ENCODE data around the gene BMP6. TPM values are rescaled to one million over a fixed set of nuclear protein-coding genes. Genes with fewer than 3 reads are reported as not detected.

Gene BMP6
- polyA plus RNA-seq, 4 donors, result 3.7 to 7.6 (median 7.3) TPM

DNA sequence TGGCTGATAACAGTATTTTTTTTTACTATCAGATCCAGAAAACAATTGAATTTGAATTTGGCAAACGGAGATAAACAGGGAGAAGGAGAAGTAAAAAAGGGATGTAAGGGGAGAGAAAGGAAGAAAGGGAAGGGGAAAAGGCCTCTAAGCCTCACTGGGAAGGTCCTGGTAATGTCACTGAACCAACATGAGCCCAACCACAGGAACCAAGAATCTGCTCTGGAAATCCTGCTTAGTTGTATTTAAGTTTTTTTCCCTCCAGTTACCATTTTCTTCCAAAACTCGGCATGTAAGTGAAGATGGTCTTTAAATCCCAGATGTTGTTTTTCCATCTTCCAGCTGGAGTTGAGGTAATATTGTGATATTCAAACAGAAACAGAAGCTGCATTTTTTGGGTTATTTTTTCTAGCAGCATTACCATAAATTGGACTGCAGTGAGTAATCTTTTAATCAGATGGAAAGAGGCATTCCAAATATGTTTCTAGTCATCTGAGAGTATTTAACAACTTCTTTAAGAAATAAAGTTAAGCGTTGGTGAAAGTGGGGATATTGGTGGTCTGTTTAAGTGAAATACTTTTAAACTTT is 93.6 kb downstream of the BMP6 start:
- DNase-seq (ENCODE audit: low read depth in 4 of 4, low spot score in 3 of 4), result no peak

DNA sequence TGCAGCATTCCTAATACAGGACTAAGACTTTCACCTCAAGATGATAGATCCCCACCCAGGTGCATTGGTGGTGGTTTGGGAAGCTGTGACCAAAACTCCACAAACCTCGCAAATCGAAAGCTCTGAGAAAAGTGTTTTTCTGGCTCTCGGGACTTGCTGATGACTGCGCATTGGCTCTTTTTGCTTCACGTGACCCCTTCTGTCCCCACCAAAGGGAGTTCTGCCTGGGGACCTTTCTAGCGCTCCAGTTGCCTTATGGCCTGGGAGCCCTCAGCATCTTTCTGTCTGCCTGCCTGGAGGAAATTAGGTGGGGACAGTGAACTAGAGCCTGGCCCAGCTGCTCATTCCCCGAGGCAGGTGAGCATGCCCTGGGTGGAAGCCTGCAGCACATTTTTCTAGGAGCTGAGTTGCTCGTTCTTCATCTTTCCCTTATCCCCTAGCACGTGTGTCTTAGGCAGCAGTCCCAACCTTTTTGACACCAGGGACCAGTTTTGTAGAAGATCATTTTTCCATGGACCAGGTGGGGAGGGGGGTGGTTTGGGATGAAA is 94.5 kb downstream of the BMP6 start:
- no peak for DNase-seq (ENCODE audit: low read depth in 4 of 4, low spot score in 3 of 4)

DNA sequence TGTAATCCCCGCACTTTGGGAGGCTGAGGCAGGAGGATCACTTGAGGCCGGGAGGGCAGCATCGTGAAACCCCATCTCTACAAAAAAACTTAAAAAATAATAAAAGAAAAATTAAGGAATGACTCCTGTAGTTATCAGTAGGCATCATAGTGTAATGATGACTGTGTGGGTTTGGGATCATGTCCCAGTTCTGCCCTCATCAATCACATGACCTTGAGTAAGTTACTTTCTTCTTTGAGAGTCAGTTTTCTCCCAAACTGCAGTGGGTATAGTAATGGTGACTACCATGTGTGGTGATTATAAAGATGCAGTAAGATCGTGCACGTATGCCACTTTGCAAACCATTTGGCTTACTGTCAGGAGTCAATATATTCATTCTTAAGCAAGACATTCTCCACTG is 95.5 kb downstream of the BMP6 start:
- DNase-seq (ENCODE audit: low read depth in 4 of 4, low spot score in 3 of 4), result no peak

DNA sequence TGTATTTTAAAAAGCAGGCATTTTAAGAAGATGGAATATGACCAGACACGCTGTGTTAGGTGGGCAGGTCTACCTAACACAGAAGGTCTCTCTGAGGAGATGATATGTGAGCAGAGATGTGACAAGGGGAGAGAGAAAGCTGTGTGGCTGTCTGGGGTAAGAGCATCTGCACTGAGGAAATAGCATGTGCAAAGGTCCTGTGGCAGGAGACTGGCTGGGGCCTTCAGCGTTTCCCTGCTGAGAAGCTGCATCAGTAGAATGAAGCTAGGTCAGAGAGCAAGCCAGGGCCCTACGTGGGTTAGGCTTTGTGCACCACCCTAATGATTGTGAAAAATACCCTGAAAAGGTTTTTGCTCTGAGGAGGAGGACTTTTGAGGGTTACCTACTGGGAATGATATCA is 97.7 kb downstream of the BMP6 start:
- DNase-seq (ENCODE audit: low read depth in 4 of 4, low spot score in 3 of 4), result no peak

DNA sequence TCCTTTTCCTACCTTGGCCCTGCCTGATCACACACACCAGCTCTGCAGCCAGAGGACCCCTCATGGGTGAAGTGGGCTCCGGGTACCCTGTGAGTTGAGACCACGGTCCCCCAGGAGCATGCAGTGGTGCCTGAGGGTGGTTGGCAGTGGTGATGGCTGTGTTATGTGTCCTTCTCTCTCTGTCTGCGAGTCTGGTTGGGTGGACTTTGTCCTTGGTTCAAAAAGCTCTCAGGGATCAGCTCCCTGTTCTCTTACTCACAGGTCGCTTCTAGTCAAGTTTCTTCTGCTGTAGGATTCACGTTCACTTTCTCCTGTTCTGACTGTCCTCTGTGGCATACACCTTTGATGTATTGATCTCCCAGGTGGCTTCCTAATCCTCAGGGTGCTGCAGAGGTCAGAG is 100.1 kb downstream of the BMP6 start:
- DNase-seq (ENCODE audit: low read depth in 4 of 4, low spot score in 3 of 4), result no peak

DNA sequence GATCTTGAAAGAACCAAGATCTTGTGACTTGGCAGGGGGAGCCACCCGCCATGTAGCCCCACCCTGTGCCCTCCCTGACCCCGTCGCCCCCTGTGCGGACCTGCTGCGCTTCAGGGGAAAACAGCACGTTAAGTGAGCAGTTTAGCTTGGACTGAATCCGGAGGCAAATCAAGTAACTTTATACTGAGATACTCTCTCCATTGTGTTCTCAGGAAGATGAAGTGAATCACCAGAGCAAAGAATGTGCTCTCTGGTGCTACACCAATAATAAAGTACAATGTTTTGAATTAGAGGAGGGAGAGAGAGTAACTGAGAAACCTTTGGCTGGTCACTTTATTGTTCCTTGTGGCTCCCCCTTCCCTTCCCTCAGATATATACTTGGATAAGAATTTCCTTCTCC is 101.2 kb downstream of the BMP6 start:
- DNase-seq (ENCODE audit: low read depth in 4 of 4, low spot score in 3 of 4), result no peak

DNA sequence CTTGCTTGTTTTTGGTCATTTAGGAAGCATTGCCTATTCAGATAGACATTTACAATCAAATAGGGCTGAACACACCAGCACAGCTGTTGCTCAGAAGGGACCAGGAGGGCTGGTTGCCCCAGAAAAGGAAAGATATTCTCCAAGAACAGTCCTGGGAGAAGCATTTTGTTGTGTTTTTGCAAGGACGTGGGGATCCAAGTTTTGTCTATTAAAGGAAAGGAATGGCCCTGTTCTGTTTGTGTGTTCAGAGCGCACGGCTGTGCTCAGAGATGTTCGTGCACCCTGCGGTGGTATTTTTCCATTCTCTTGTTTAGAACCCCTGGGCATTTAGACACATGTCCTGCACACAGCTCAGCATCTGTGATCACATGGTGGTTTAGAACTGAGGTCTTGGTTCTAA is 102.2 kb downstream of the BMP6 start:
- DNase-seq (ENCODE audit: low read depth in 4 of 4, low spot score in 3 of 4), result no peak

DNA sequence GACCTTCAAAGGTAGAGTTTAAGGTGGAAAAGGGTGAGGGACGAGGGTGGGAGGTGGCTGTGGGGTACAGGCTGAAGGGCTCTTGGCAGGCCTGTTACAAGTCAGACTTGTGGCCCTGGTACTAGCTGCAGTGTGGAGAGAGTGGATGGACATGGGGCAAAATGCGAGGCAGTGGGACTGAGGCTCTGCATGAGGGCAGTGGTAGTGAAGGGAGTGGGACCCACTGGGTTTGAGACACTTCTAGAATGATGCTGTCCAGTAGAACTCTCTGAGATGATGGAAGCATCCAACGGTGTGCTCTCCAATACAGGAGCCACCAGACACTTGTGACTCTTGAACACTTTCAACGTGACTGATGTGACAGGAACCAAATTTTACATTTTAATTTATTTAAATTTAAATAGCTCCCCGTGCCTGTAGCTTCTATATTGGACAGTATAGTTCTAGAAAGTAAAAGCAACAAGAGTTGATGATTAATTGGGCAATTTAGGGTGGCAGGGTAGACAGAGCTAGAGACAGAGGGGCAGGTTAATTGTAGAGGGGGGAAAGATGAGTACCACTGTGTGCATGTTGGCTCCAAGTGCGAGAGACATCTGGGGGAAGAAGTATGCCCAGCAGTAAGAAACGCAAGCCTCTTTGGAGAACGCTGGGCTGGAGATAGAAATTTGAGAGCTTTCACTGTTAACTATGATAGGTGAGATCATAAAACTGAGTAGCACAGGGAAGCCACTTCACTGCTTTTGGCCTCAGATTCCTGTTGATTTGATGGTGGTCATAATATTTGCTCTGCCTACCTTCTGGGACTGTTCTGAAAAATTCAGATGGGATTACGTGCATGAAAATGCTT is 107.2 kb downstream of the BMP6 start:
- no peak for DNase-seq (ENCODE audit: low read depth in 4 of 4, low spot score in 3 of 4)

DNA sequence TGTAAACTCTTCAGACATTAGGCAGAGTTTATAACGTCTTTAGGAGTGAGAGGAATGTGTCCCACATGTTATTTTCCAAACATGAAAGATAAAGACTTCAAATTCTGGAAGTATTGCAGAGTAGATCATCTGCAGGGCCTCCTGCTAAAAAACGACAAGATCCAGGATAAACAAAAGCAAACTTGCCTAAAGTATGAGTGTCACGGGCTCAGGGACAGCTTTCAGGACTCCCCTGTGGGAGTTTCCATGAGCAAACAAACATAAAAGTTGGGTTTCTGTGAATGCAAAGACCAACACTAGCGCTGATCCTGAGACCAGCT is 107.8 kb downstream of the BMP6 start:
- no peak for DNase-seq (ENCODE audit: low read depth in 4 of 4, low spot score in 3 of 4)

DNA sequence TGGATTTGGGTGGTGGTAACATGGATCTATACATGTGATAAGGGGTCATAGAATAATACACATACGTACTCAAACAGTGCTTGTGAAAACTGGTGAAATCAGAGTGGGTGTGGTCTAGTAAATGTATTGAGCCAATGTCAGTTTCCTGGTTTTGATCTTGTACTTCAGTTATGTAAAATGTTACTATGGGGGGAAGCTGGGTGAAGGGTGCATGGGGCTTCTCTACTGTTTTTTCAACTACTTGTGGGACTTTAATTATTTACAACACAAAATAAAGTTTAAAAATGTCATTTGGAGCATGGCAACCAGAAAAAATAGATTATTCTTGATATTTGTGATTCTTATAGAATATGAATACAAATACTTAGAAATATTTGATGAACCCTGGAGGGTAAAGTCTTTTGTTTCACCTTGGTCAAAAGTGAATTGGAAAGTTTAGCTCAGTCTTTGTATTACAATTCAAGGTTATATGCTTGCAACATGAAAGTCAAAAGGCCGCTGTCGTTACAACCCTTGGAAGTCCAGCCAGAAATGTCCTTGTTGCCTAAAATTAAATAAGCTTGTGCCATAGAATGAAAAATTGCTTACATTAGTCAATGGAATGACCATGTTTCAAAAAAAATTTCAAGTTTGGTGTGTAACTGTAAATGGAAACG is 110.6 kb downstream of the BMP6 start:
- no peak for DNase-seq (ENCODE audit: low read depth in 4 of 4, low spot score in 3 of 4)

DNA sequence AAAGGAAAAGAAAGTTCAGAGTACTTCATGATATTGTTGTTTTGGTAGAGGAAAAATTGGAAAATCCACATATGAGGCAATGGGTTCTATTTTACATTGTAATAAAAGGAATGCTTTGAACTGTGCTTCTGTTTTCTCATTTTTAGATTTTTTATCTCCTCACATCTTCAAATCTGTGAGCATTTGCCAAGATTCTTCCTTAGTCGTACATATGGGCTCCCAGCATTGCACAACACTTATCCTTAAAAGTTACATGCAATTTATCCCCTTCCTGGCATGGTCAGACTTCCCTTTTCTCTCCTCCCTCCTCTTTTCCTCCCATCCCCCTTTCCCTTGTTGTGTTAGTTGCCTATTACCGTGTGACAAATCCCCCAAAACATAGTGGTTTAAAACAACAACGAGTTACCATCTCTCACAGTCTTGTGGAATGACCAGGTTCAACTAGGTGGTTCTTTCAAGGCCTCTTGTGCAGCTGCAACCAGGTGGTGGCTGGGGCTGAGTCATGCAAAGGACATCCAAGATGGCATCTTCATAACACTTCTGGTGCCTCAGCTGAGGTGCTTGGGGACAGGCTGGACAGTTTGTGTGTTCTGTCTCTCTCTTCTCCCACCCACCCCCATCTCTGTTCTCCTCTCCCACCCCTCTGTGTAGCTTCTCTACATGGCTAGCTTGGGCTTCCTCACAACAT is 116.0 kb downstream of the BMP6 start:
- no peak for DNase-seq (ENCODE audit: low read depth in 4 of 4, low spot score in 3 of 4)

DNA sequence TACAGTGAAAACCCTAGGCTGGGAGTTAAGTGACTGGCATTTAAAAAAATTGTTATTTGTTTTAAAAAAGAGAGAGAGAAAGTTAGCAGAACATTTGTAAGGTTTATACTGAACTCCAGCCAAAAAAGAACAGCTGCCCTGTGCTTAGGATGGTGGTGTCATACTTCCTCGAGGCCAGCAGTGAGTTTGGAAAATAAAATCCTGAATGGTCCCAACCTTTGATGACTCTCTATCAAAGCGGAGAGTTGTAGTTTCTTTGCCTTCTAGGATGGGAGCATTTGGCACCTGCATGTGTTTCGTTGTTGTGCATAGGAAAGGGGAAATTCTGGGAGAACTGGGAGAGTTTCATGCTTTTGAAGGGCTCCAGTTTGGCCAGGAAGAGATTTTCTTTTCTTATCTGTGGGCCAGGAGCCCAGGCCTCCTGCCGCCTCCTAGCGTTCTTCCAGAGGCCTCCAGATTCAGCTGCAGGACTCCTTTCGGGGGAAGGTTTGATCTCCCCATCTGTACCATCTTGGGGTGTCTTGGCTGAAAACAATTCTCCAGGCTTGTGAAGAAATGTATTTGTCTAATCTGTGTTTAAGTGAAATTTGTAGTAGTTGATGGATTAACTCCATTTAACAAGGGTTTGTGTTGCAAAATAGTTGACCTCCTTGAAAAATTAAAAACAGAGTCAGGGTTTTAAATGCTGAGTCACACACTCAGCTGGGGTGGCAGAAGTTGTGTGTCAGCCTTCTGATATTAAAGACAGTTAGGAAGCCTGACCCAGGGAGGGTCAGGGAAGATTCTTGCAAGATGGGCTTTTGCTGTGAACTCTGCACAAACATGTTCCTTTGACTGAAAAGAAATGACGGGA is 121.3 kb downstream of the BMP6 start:
- DNase-seq (ENCODE audit: low read depth in 4 of 4, low spot score in 3 of 4), result no peak

DNA sequence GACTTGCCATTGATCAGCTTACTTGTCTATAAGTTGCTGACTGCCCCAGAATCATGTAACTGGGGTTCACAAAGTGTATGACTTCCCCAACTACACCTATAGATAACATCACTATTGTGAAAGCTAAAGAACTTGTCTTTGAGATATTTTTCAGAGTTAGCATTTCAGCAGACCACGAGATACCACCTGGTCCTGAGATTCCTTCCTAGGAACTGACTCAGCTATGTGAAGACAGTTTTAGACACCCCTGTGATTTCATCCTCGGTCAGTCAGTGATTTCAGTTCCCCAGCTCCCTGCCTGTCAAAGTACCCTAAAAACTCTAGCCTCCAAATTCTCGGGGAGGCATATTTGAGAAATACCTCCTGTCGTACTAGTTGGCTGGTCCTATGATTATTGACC is 122.3 kb downstream of the BMP6 start:
- no peak for DNase-seq (ENCODE audit: low read depth in 4 of 4, low spot score in 3 of 4)

DNA sequence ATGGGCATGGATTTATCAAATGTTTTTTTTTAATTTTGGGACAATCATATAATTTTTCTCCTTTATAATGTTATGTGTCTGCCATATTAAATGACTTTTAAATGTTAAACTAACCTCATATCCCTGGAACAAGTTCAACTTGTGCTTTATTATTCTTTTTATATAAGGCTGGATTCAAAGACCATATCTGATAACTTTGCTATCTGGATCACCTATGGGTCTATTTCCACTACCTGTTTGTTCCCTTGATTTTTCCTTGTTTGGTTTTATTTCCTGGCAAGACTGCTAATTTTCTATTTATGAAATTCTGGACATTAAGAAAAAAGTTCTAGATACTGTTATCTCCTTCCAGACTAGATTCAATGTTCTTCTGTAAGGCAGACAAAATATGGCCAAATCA is 125.9 kb downstream of the BMP6 start:
- no peak for DNase-seq (ENCODE audit: low read depth in 4 of 4, low spot score in 3 of 4)

DNA sequence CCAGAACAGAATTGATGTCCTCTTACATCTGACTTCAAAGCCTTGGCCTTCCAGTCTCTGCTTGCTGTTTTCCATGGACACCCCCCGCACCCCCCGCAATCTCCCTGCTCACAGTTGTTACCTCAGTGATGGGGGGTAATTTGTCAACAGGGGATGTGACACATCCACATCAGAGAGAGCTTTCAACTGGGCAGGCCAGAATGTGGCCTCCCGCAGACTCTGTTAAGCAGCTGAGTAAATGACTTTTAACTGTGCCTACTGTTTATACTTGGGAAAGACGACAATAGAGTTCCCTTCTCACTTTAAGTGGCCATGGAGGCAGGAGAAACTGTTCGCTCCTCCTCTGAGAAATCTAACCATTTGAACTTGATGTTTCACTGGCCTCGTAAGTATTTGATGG is 133.7 kb downstream of the BMP6 start:
- no peak for DNase-seq (ENCODE audit: low read depth in 4 of 4, low spot score in 3 of 4)

DNA sequence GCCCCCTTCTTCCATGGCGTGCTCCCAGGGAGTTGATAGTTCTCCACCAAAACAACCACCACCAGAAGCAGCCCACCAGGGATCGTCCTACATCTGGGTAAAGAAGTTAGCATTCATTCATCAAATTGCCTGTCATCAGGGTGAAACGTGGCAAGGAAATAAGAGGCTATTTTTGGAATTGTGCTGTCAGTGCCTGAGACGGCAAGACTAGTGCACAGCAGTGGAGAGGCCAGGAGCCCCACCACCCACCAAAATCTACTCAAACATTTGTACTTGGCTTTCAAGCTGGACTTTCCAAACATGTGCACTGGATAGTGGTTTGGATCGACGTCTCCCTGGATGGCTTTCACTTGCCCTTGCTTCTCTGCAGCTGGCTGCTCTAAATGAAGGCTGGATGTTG is 139.9 kb downstream of the BMP6 start:
- no peak for DNase-seq (ENCODE audit: low read depth in 4 of 4, low spot score in 3 of 4)

DNA sequence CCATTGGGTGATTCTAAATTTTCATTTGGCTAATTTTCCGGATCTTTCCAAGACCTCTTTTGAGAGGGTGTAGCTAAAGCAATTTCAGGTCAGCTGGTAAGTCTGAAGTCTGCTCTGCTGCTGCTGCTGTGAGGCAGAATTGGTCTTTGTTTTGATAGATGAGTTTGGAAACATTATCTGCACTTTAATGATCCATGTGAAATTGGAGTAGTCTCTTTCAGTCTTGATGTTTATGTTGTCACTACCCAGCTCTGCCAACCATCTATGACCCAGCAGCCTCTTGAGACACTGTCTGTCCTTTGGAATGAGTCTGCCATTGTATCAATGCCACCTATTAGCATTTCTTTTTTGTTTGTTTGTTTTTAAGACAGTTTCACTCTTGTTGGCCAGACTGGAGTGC is 140.6 kb downstream of the BMP6 start:
- peak in 1 of 4 donors; percentile 37 for DNase-seq (ENCODE audit: low read depth in 4 of 4, low spot score in 3 of 4)

DNA sequence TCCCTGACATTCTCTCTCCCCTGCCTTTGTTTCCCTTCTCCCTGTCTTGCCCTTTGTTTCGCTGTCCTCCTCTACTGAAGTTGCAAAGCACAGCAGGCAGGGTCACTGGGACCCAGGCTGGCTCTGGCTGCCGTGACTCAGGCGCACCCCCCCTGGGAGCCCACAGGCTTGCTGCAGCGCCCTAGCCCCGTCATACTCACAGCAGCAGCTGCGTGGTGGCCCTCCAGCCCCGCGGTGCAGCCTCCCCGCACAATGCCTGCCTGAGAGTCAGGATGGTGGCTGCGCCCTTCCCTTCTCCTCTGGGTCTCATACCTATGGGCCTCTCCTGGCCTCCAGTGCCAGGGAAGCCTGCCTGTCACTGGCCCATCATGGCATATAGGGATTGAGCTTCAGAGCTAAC is 143.0 kb downstream of the BMP6 start:
- DNase-seq (ENCODE audit: low read depth in 4 of 4, low spot score in 3 of 4), result no peak

DNA sequence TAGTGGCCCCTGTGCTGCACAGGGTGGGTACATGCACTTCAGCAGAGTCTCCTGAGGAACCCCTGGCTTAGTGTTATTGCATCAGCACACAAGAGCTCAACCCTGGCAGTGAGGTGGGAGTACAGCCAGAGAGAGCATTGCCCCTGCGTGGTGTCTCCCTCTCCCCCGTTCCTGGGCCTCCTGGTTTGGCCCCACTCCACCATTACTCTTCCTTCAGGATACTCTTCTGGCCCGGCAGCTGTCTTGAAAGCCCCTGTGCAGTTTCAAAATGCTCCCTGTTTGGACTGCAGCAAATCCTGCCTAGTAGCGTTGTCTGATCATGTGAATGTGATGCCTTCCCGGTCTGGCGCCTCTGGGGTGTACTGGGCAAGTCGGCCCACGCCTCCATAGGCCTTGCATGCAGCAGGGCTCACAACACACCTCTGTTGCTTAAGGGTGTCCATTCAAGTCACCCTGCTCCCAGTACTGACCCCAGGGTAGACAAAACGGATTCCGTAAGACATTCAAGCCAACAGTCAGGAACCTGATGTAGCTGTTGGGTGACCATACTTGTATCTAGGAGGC is 152.6 kb downstream of the BMP6 start:
- DNase-seq (ENCODE audit: low read depth in 4 of 4, low spot score in 3 of 4), result no peak

DNA sequence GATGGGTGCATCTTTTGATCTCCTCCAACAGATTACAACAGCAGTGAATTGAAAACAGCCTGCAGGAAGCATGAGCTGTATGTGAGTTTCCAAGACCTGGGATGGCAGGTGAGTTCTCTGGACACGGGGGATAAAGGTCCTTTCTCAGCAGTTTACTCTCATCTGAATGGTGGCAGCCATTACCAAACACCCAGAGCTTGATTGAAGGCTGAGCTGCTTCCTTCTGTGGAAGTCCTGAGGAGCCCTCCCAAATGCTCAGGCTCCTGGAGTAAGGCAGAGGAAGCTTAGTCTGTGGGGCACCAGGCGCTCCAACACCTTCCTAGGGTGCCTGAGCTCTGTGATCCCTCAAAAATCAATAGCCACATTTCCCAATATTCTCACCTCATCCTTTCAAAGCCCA is 153.1 kb downstream of the BMP6 start:
- no peak for DNase-seq (ENCODE audit: low read depth in 4 of 4, low spot score in 3 of 4)

Data from left renal pelvis (tissue), 4 donors.